ENCODE data around the gene CIRBP.
A peak's percentile ranks its signal among the peaks of the same experiment; 100 is the strongest.
"Not testable (repeated sequence)": the region's sequence is repeated elsewhere in the genome, so short reads cannot be mapped to it uniquely, and the experiment has no call there.

Gene CIRBP

DNA sequence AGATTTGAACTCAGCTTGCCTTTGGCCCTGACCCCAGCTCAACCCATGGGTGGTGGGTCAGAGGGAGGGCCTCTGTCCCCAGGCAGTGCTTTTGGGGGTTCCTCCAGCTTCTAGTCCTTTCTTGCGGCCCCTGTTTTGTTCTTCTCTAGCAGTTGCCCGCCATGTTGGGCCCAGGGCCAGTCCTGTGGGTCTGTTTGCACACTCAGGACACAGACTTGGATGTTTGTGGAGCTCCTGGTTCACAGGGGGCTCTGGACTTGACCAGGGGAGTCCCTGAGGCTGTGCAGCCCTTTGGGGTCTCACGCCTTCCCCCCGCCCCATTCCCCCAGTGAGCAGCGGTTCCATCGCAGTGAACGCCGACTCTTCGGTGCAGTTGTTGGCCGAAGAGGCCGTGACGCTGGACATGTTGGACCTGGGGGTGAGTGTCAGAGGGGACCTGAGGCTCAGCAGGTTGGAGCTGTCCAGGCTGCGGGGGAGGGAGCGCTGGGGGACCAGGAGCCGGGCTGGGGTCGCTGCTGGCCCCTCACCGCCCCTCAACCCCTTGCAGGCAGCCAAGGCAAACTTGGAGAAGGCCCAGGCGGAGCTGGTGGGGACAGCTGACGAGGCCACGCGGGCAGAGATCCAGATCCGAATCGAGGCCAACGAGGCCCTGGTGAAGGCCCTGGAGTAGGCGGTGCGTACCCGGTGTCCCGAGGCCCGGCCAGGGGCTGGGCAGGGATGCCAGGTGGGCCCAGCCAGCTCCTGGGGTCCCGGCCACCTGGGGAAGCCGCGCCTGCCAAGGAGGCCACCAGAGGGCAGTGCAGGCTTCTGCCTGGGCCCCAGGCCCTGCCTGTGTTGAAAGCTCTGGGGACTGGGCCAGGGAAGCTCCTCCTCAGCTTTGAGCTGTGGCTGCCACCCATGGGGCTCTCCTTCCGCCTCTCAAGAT, 25.1 kb upstream of the CIRBP start:
- DNase-seq, result peak; percentile 93
- peak; percentile 31 for ATAC-seq

- DNase-seq (peak; percentile 39), ATAC-seq (no peak)
Observed at GRCh38 chr19:1244693-1245451, 24.3 kb upstream of the CIRBP start.

GRCh38 chr19:1245494-1246264, 23.5 kb upstream of the CIRBP start:
- no peak for ATAC-seq
- no peak for DNase-seq

- not testable (repeated sequence) for ATAC-seq
Observed at GRCh38 chr19:1246265-1247087, 22.7 kb upstream of the CIRBP start.

GRCh38 chr19:1247748-1248138, 21.4 kb upstream of the CIRBP start:
- no peak for ATAC-seq
- no peak for DNase-seq

More at GRCh38 chr19:1246265-1247087, 22.7 kb upstream of the CIRBP start:
- DNase-seq, result not testable (repeated sequence)

GRCh38 chr19:1248139-1248785, 20.9 kb upstream of the CIRBP start, which contains the start of gene MIDN:
TSS of gene MIDN (plus strand) at chr19:1248583. CDS start at chr19:1250297, 1,714 bp downstream.
- ATAC-seq (peak; percentile 5), DNase-seq (peak; percentile 81)

DNA sequence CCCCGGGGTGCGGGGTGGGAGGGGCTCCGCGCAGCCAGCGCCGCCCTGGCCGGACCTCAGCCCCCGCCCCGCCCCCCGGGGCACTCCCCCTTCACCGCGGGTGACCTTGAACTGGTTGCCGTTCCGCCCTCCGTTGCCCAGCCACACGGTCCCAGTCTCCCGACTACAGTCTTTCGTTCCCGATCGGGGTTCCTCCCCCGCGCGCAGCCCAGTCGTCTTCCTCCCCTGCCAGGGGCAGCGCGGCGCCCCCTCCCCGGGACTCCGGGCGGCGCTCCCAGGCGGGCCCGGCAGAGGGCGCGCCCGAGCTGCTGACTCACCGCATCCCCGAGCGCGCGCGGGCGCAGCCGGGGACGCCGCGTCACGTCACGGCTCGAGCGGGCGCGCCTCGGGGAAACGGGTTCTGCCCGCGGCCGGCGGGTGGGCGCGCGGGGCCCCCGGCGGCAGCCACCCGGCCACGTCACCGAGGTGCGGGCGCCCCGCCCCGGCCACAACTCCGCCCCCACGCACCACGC, 20.3 kb upstream of the CIRBP start:
- peak; percentile 7 for ATAC-seq

GRCh38 chr19:1249298-1249989, 19.7 kb upstream of the CIRBP start:
- peak; percentile 51 for ATAC-seq
- peak; percentile 96 for DNase-seq

More for the DNA sequence above, 20.3 kb upstream of the CIRBP start:
- DNase-seq, result peak; percentile 88

DNA sequence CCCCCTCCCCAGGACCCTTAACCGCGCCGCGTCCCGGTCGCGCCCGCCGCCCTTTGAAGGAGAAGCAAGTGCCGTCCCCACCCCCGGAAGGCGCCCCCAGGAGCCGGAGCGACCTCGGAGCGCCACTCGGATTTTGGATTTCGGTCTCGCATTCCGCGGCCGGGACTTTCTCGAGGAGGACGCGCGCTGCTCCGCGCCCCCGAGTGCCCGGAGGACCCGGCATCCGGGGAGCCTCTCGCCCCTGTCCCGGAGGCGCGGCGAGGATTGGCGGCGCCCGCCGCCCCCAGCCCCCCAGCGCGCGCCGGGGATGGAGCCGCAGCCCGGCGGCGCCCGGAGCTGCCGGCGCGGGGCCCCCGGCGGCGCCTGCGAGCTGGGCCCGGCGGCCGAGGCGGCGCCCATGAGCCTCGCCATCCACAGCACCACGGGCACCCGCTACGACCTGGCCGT, 19.1 kb upstream of the CIRBP start:
- ATAC-seq (no peak), DNase-seq (no peak)

GRCh38 chr19:1250437-1251260, 18.5 kb upstream of the CIRBP start:
- ATAC-seq (no peak), DNase-seq (peak; percentile 60)

DNA sequence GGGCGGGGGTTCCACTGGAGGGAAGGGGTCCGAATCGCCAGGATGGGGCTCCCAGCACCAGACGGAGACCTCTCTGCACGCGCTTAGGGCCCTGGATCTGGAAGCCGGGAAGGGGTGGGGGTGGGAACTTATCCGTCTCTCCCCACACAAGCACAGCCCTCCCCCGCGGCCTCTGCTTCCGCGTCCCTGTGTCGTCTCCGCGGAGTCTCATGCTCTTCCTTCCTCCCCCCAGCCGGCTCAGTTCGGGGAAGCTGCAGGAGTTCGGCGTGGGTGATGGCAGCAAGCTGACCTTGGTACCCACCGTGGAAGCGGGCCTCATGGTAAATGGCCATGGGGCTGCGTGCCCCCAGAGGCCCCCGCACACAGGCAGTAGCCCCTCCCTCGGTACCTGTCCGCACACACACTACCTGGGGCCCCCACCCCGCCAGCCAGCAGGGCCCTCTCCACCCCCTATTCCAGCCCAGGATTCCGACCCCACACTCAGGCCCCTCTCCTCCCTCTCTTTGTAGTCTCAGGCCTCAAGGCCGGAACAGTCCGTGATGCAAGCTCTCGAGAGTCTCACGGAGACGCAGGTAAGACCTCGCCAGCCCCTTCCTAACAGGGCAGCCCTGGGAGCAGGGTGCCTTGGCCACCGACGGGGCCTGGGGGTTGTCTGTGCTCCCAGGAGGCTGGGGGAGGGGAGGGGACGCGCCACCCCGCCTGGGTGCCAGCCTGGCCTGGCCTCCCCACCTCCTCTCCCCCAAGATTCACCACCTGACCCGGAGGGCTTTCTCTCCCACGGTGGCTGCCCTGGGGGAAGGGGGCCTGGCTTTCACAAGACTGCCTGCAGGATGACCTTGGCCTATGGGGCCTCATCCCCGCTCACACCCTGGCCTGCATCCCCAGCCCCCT, 17.6 kb upstream of the CIRBP start:
- DNase-seq, result peak; percentile 73
- no peak for ATAC-seq

- peak; percentile 4 for ATAC-seq
Observed at GRCh38 chr19:1252221-1252820, 16.8 kb upstream of the CIRBP start.

DNA sequence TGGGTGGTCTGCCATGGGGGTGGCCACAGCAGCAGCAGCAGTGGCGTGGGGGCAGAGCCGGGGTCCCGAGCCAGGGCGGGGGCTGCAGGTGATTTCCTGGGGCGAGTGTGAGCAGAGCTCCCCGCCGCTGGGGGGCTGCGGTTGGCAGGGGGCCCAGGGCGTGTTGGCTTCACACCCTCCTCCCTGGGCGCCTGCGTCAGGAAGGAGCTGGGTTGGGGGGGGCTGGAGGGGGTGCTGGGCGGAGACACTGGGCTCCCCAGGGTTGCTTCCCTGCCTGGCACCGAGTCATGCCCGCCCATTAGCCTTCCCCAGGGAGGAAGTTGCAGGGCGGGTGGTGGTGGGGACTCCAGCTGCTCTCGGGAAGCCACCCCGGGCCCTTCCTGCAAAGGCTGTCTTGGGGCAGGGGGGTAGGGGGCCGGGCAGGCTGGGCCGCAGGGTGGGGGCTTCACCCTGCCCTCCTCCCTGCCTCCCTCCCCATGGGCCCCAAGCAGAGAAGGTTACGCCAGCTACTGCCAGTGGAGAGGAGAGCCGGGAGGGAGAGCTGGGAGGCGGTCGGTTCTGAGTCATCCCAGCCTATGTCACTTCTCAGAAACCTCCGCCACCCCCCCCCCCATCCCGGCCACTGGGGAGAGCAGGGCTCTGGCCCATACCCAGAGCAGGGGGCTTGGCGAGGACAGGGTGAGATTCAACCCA, 16.2 kb upstream of the CIRBP start:
- DNase-seq, result peak; percentile 89
- peak; percentile 44 for ATAC-seq

More at GRCh38 chr19:1252221-1252820, 16.8 kb upstream of the CIRBP start:
- peak; percentile 82 for DNase-seq

DNA sequence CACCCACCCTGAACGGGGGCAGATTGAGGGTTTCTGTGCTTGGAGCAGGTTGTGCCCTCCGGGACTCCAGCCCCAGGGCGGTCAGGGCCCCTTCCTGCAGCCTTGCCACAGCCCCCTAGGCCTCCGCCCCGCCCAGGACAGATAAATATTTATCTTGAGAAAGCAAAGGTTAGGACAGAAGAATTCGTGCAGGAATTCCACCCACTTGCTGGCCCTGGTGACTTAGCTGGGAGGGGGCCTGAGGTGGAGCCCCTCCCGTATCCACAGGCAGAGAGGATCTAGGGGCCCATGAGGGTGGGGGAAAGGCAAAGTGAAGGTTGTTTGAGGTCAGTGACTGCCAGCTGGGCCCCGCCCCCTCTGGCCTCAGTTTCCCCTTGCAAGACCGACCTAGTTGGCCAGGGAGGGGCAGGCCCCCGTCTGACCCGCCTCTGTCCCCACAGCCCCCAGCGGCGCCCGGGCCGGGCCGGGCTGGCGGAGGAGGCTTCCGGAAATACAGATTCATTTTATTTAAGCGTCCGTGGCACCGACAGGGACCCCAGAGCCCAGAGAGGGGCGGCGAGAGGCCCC, 15.5 kb upstream of the CIRBP start:
- ATAC-seq, result no peak

DNA sequence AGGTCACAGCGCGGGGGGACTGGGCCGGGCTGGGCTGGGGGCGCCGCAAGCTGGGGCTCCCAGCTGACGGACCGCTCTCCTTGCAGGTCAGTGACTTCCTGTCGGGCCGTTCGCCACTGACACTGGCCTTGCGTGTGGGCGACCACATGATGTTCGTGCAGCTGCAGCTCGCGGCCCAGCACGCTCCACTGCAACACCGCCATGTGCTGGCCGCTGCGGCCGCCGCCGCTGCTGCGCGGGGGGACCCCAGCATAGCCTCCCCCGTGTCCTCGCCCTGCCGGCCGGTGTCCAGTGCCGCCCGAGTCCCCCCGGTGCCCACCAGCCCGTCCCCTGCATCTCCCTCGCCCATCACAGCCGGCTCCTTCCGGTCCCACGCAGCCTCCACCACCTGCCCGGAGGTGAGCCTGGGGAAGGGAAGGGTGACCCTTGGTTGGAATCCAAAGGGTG, 15.0 kb upstream of the CIRBP start:
- DNase-seq (no peak), ATAC-seq (no peak)

More for the DNA sequence above, 15.5 kb upstream of the CIRBP start:
- no peak for DNase-seq

- DNase-seq, result no peak
- no peak for ATAC-seq
Observed at GRCh38 chr19:1254530-1255185, 14.5 kb upstream of the CIRBP start.
